ENCODE results near the gene DENND1B.

DENND1B gene

DNA sequence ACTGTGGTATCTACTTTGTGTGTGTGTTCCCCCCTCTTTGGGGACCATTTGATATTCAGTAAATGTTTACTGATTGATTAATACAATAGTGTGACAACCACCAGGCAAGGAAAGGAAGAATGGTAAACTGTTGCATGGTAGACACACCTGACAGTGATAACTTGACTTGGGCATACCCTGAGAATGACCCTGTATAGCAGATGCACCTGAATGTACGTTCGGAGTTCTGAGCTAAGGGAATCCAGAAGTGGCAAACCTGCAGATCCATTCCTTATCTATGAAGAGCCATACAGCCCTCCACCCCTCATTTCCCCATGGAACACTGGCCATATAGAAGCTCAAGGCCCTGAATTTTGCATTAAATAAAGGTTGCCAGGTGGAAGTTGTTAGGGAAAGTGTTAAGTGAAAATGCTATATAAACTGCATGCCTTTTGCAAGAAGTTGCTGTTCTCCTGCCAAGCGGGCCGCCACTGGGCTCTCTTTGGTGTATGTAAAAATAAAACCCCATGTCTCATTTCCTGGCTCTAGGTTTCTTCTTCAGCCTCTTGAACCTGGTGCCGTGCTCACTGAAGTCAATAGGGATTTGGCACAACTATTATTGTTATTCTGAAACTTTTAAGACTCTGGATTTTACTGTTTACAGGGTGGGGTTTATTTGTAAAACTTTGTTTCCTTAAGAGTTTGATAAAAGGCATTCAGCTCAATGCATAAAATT lies 32.6 kb upstream of the DENND1B start:
- TF ChIP-seq, protein P1, sequence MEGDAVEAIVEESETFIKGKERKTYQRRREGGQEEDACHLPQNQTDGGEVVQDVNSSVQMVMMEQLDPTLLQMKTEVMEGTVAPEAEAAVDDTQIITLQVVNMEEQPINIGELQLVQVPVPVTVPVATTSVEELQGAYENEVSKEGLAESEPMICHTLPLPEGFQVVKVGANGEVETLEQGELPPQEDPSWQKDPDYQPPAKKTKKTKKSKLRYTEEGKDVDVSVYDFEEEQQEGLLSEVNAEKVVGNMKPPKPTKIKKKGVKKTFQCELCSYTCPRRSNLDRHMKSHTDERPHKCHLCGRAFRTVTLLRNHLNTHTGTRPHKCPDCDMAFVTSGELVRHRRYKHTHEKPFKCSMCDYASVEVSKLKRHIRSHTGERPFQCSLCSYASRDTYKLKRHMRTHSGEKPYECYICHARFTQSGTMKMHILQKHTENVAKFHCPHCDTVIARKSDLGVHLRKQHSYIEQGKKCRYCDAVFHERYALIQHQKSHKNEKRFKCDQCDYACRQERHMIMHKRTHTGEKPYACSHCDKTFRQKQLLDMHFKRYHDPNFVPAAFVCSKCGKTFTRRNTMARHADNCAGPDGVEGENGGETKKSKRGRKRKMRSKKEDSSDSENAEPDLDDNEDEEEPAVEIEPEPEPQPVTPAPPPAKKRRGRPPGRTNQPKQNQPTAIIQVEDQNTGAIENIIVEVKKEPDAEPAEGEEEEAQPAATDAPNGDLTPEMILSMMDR (IDR thresholded peaks at IDR 0.05; ENCODE audit: low read depth, low read length): no peak
- H3K4me3 ChIP-seq (replicated peaks in 1 of 2; ENCODE audit: low read depth in 2 of 2, low read length in 2 of 2): no peak overlapping the region
- peak; percentile 15 to 25 for DNase-seq (ENCODE audit: low read depth in 2 of 2)

DNA sequence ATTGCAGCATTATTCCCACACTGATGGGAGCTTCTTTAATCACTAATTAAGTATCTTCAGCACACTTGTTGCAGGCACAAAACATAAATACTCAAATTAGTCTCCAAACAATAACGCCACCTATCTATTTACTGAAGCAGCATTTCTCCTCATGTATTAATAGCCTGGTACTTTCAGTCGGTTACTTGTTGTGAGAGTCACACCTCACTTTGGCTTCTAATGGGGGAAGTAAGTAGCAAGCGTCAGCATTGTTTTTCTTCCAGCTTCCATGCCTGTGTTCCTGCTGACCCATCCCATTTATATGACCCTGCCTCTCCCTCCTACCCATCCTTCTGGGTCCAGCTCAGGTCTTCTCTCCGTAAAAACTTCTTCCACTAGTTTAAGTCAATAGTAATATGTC lies 31.9 kb upstream of the DENND1B start:
- no peak overlapping the region for H3K4me3 ChIP-seq (replicated peaks in 1 of 2; ENCODE audit: low read depth in 2 of 2, low read length in 2 of 2)
- DNase-seq (ENCODE audit: low read depth in 2 of 2): no peak
- TF ChIP-seq, protein P1 (IDR thresholded peaks at IDR 0.05; ENCODE audit: low read depth, low read length): no peak

DNA sequence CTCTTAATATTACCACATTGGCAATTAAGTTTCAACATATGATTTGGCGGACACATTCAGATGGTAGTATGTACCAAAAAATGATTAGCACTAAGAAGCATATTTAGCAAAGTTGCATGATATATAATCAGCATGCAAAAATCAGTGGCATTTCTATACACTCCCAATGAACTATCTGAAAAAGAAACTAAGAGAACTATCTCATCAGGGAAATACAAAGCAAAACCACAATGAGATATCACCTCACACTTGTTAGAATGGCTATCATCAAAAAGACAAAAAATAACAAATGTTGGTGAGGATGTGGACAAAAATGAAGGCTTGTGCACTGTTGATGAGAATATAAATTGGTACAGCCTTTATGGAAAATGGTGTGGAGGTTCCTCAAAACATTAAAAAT lies 31.4 kb upstream of the DENND1B start:
- TF ChIP-seq, protein P1 (IDR thresholded peaks at IDR 0.05; ENCODE audit: low read depth, low read length): no peak
- DNase-seq (ENCODE audit: low read depth in 2 of 2): no peak
- no peak overlapping the region for H3K4me3 ChIP-seq (replicated peaks in 1 of 2; ENCODE audit: low read depth in 2 of 2, low read length in 2 of 2)

DNA sequence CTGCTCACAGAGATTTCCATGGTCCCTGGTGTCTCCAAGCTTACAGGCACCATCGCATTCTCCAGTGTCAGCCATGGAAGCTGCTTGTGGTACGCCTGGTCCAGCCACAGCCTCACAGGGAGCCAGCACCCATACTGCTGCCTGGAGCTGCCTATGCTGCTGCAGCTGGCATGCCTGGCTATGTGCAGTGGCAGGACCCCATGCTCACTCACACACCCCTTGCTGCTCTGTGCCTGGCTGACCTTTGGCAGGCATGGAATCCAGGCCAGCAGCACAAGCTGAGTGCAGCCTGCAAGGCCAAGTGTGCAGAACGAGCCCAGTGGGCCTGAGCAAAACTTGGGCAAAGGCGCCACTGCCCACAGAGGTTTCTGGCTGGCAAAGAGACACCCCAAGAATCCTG lies 26.4 kb upstream of the DENND1B start:
- no peak for DNase-seq (ENCODE audit: low read depth in 2 of 2)
- TF ChIP-seq, protein P1 (IDR thresholded peaks at IDR 0.05; ENCODE audit: low read depth, low read length): no peak
- H3K4me3 ChIP-seq (replicated peaks in 1 of 2; ENCODE audit: low read depth in 2 of 2, low read length in 2 of 2): no peak overlapping the region

DNA sequence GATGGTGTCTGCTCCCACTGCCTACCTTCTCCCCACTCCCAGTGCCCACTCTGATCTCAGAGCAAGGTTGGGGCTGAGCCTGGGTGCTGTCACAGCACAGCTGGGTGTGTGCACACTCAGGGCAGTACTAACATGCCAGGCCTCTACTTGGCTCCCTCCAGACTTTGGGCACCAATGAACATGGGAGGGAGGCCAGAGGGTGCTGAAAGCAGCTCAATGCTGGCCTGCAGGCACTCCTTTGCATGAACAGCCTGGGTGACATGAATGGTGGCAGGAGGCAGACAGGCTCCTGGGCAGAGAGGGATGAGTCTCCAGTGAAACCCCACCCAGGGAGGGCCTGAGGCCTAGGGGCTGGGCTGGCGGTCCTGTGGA lies 25.8 kb upstream of the DENND1B start:
- DNase-seq (ENCODE audit: low read depth in 2 of 2): no peak
- TF ChIP-seq, protein P1 (IDR thresholded peaks at IDR 0.05; ENCODE audit: low read depth, low read length): no peak
- no peak overlapping the region for H3K4me3 ChIP-seq (replicated peaks in 1 of 2; ENCODE audit: low read depth in 2 of 2, low read length in 2 of 2)

DNA sequence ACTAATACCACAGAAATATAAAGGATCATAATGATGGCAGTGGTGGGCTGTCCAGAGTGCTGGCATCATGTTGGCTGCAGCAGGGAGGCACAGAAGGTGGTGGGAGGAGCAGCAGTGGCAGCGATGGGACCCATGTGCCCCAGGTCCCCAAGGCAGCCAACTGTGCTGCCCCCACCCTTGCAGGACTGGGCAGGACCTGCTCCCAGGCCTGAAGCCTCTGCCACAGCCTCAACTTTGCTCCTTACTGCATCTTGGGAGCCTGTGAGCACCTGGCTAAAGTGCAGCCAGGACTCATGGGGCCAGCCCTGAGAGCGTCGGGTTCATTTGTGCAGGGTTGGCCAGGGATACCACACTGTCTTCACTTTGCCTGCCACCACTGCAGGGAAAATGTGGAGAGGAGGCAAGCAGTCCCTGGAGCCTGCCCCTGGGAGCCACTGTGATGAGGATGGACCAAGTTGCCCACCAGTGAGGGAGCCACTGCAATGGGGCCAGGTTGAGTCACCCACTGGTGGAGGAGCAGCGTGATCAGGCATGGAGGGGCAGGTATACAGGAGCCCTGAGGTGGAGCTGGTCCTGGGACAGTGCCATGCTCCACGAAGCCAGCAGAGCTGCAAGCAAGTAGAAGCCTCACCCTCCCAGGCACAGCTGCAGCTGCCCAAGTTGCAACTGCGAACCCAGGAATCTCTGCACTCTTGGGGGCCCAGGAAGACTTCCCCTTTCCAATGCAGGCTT lies 25.3 kb upstream of the DENND1B start:
- TF ChIP-seq, protein P1 (IDR thresholded peaks at IDR 0.05; ENCODE audit: low read depth, low read length): no peak
- DNase-seq (ENCODE audit: low read depth in 2 of 2): no peak
- H3K4me3 ChIP-seq (replicated peaks in 1 of 2; ENCODE audit: low read depth in 2 of 2, low read length in 2 of 2): no peak overlapping the region
